ENCODE data around the gene RAPGEF4.

Gene RAPGEF4

GRCh38 chr2:172869861-172870260 is 134.2 kb downstream of the RAPGEF4 start:
- ChIA-PET POLR2A (no interaction called here), CTCF (interaction anchor here (0.7 to 1.5 kb wide), 4 partner anchors 62 to 1633 kb away, joined by 4 to 8 read pairs (median 5); no protein-coding TSS in a partner anchor)
- no peaks in the 10 kb centered on the region for H3K9me3 ChIP-seq (ENCODE audit: control insufficient read depth, insufficient read depth, low read depth, low read length)

GRCh38 chr2:172870396-172870795 is 134.8 kb downstream of the RAPGEF4 start:
- H3K9me3 ChIP-seq (ENCODE audit: control insufficient read depth, insufficient read depth, low read depth, low read length): no peaks in the 10 kb centered on the region
- no peaks in the 10 kb centered on the region for H3K4me1 ChIP-seq (ENCODE audit: control insufficient read depth, insufficient read depth, low read length)
- H3K4me3 ChIP-seq (ENCODE audit: low read depth, low read length): no peak overlapping the region
- no peaks in the 10 kb centered on the region for H3K36me3 ChIP-seq (ENCODE audit: control insufficient read depth in 2 of 2, insufficient read depth in 1 of 2, low read length in 2 of 2)
- no peak for TF ChIP-seq ZNF146 (tag by site-specific recombination; IDR thresholded peaks at IDR 0.05)
- no peak for TF ChIP-seq REPIN1 (tag by site-specific recombination; IDR thresholded peaks at IDR 0.05; ENCODE audit: low read depth)
- no peak for TF ChIP-seq ZNF221 (tag by site-specific recombination; IDR thresholded peaks at IDR 0.05; ENCODE audit: borderline replicate concordance)
- TF ChIP-seq ZNF747 (tag by site-specific recombination; IDR thresholded peaks at IDR 0.05): no peak
- no peak for TF ChIP-seq BCL11B (tag by site-specific recombination; IDR thresholded peaks at IDR 0.05; ENCODE audit: low read depth)
- TF ChIP-seq ZNF148 (tag by site-specific recombination; IDR thresholded peaks at IDR 0.05; ENCODE audit: borderline replicate concordance): no peak
- no peak for TF ChIP-seq IKZF3 (tag by site-specific recombination; IDR thresholded peaks at IDR 0.05)
- no peak for TF ChIP-seq PRDM1 (tag by site-specific recombination; IDR thresholded peaks at IDR 0.05)
- TF ChIP-seq ZNF223 (tag by site-specific recombination; IDR thresholded peaks at IDR 0.05): no peak
- no peak for TF ChIP-seq ZBTB6 (tag by site-specific recombination; IDR thresholded peaks at IDR 0.05)
- no peak for TF ChIP-seq KLF7 (tag by site-specific recombination; IDR thresholded peaks at IDR 0.05; ENCODE audit: borderline replicate concordance)
- TF ChIP-seq ZNF140 (tag by site-specific recombination; IDR thresholded peaks at IDR 0.05): no peak
- TF ChIP-seq PRDM4 (tag by site-specific recombination; IDR thresholded peaks at IDR 0.05): no peak
- no peak for TF ChIP-seq ZNF24 (tag by site-specific recombination; IDR thresholded peaks at IDR 0.05)
- no peak for TF ChIP-seq ZNF626 (tag by site-specific recombination; IDR thresholded peaks at IDR 0.05)
- no peak for TF ChIP-seq YY1 (tag by site-specific recombination; IDR thresholded peaks at IDR 0.05)
- no peak for TF ChIP-seq ZNF23 (tag by site-specific recombination; IDR thresholded peaks at IDR 0.05; ENCODE audit: borderline replicate concordance)
- no peak for TF ChIP-seq ZNF830 (tag by site-specific recombination; IDR thresholded peaks at IDR 0.05; ENCODE audit: low read depth)
- CTCF ChIA-PET: interaction anchor here (0.6 to 1.5 kb wide), 4 partner anchors 62 to 1633 kb away, joined by 4 to 8 read pairs (median 4); no protein-coding TSS in a partner anchor
- POLR2A ChIA-PET: no interaction called here
- no peak overlapping the region for H3K27ac ChIP-seq (ENCODE audit: extremely low read depth, low read depth, low read length)

More at GRCh38 chr2:172869861-172870260, 134.2 kb downstream of the RAPGEF4 start:
- TF ChIP-seq MEIS1 (CRISPR knock-in tag; IDR thresholded peaks at IDR 0.05; ENCODE audit: borderline replicate concordance) (no peak), ZNF473 (tag by site-specific recombination; IDR thresholded peaks at IDR 0.05) (no peak), ZNF223 (tag by site-specific recombination; IDR thresholded peaks at IDR 0.05) (no peak), ZNF354C (tag by site-specific recombination; IDR thresholded peaks at IDR 0.05; ENCODE audit: borderline replicate concordance, low read depth) (no peak), ZNF701 (tag by site-specific recombination; IDR thresholded peaks at IDR 0.05) (no peak), GLI2 (tag by site-specific recombination; IDR thresholded peaks at IDR 0.05; ENCODE audit: borderline replicate concordance, low read depth) (no peak), REST (tag by site-specific recombination; IDR thresholded peaks at IDR 0.05) (no peak), GFI1B (tag by site-specific recombination; IDR thresholded peaks at IDR 0.05) (no peak)
- Histone ChIP-seq H3K27ac (ENCODE audit: extremely low read depth, low read depth, low read length) (no peak overlapping the region), H3K4me3 (ENCODE audit: low read depth, low read length) (no peak overlapping the region), H3K4me1 (ENCODE audit: control insufficient read depth, insufficient read depth, low read length) (no peaks in the 10 kb centered on the region), H3K36me3 (ENCODE audit: control insufficient read depth in 2 of 2, insufficient read depth in 1 of 2, low read length in 2 of 2) (no peaks in the 10 kb centered on the region)
